ENCODE data around the gene AANAT.
A peak's percentile ranks its signal among the peaks of the same experiment; 100 is the strongest.

AANAT gene

DNA sequence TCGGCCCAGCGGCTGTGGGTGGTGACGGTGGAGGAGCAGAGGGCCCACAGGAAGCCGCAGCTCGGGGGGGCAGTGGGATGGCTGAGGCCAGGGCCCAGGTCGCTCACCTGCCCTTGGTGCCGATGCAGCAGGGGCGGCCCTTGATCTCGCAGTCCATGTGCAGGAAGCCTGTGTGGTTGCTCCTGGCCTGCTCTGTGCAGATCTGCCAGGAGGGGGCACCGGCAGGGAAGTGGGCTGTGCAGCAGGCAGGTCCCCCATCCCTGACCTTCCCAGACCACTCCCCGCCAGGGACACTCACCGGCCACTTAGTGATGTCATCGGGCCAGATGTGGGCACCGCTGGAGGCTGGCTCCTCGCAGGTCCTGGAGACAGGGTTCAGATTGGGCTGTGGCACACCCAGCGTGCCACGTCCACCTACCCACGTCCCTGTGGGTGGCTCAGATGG lies 6.2 kb downstream of the AANAT start:
- no peaks in the 10 kb centered on the region for H4K20me1 ChIP-seq (ENCODE audit: insufficient read depth, low read length, poor library complexity, severe bottlenecking)
- TF ChIP-seq EZH2phosphoT487 (IDR thresholded peaks at IDR 0.05; ENCODE audit: borderline replicate concordance): no peak
- TF ChIP-seq, protein P1, sequence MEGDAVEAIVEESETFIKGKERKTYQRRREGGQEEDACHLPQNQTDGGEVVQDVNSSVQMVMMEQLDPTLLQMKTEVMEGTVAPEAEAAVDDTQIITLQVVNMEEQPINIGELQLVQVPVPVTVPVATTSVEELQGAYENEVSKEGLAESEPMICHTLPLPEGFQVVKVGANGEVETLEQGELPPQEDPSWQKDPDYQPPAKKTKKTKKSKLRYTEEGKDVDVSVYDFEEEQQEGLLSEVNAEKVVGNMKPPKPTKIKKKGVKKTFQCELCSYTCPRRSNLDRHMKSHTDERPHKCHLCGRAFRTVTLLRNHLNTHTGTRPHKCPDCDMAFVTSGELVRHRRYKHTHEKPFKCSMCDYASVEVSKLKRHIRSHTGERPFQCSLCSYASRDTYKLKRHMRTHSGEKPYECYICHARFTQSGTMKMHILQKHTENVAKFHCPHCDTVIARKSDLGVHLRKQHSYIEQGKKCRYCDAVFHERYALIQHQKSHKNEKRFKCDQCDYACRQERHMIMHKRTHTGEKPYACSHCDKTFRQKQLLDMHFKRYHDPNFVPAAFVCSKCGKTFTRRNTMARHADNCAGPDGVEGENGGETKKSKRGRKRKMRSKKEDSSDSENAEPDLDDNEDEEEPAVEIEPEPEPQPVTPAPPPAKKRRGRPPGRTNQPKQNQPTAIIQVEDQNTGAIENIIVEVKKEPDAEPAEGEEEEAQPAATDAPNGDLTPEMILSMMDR (conservative IDR thresholded peaks at IDR 0.05; ENCODE audit: low read length): peak; percentile 58
- no peaks in the 10 kb centered on the region for H3K27me3 ChIP-seq (ENCODE audit: insufficient read depth, low read length, poor library complexity, severe bottlenecking)
- no peaks in the 10 kb centered on the region for H3K4me1 ChIP-seq (ENCODE audit: insufficient read depth, low read length, poor library complexity, severe bottlenecking)
- H3K79me2 ChIP-seq (ENCODE audit: insufficient read depth, low read length): no peaks in the 10 kb centered on the region
- no peaks in the 10 kb centered on the region for H3K9me2 ChIP-seq (replicated peaks; ENCODE audit: low read depth, low read length)
- H3K4me3 ChIP-seq (ENCODE audit: low read length, poor library complexity, severe bottlenecking): no peak overlapping the region
- no peak overlapping the region for H3K4me2 ChIP-seq (ENCODE audit: low read depth, low read length, poor library complexity, severe bottlenecking)
- no peaks in the 10 kb centered on the region for H3F3A ChIP-seq (ENCODE audit: low read depth)
- no peaks in the 10 kb centered on the region for H3K9me3 ChIP-seq (ENCODE audit: insufficient read depth, low read depth, low read length)
- H3K36me3 ChIP-seq (ENCODE audit: insufficient read depth, low read length): no peaks in the 10 kb centered on the region
- H2AFZ ChIP-seq (ENCODE audit: low read length): no peak overlapping the region
- no peak overlapping the region for H3K9ac ChIP-seq (ENCODE audit: low read depth, low read length, poor library complexity, severe bottlenecking)

- Histone ChIP-seq H3K27me3 (ENCODE audit: insufficient read depth, low read length, poor library complexity, severe bottlenecking) (no peaks in the 10 kb centered on the region), H3F3A (ENCODE audit: low read depth) (no peaks in the 10 kb centered on the region), H4K20me1 (ENCODE audit: insufficient read depth, low read length, poor library complexity, severe bottlenecking) (no peaks in the 10 kb centered on the region), H3K79me2 (ENCODE audit: insufficient read depth, low read length) (no peaks in the 10 kb centered on the region), H3K36me3 (ENCODE audit: insufficient read depth, low read length) (no peaks in the 10 kb centered on the region), H3K9me2 (replicated peaks; ENCODE audit: low read depth, low read length) (no peaks in the 10 kb centered on the region), H2AFZ (ENCODE audit: low read length) (no peak overlapping the region), H3K4me3 (ENCODE audit: low read length, poor library complexity, severe bottlenecking) (no peak overlapping the region), H3K9me3 (ENCODE audit: insufficient read depth, low read depth, low read length) (no peaks in the 10 kb centered on the region), H3K4me2 (ENCODE audit: low read depth, low read length, poor library complexity, severe bottlenecking) (no peak overlapping the region), H3K9ac (ENCODE audit: low read depth, low read length, poor library complexity, severe bottlenecking) (no peak overlapping the region), H3K4me1 (ENCODE audit: insufficient read depth, low read length, poor library complexity, severe bottlenecking) (no peaks in the 10 kb centered on the region)
- TF ChIP-seq, protein P1 (conservative IDR thresholded peaks at IDR 0.05; ENCODE audit: low read length): no peak
These were observed 6.8 kb downstream of the AANAT start for GRCh38 chr17:76474238-76474637.

- no peak overlapping the region for H2AFZ ChIP-seq (ENCODE audit: low read length)
- H3K36me3 ChIP-seq (ENCODE audit: insufficient read depth, low read length): no peaks in the 10 kb centered on the region
- H3K9me2 ChIP-seq (replicated peaks; ENCODE audit: low read depth, low read length): no peaks in the 10 kb centered on the region
- no peak overlapping the region for H3K9ac ChIP-seq (ENCODE audit: low read depth, low read length, poor library complexity, severe bottlenecking)
- H4K20me1 ChIP-seq (ENCODE audit: insufficient read depth, low read length, poor library complexity, severe bottlenecking): no peaks in the 10 kb centered on the region
- H3K9me3 ChIP-seq (ENCODE audit: insufficient read depth, low read depth, low read length): no peaks in the 10 kb centered on the region
- H3K27me3 ChIP-seq (ENCODE audit: insufficient read depth, low read length, poor library complexity, severe bottlenecking): no peaks in the 10 kb centered on the region
- H3K4me3 ChIP-seq (ENCODE audit: low read length, poor library complexity, severe bottlenecking): no peak overlapping the region
- no peaks in the 10 kb centered on the region for H3K79me2 ChIP-seq (ENCODE audit: insufficient read depth, low read length)
- no peaks in the 10 kb centered on the region for H3F3A ChIP-seq (ENCODE audit: low read depth)
- H3K4me1 ChIP-seq (ENCODE audit: insufficient read depth, low read length, poor library complexity, severe bottlenecking): no peaks in the 10 kb centered on the region
- no peak for TF ChIP-seq EZH2phosphoT487 (IDR thresholded peaks at IDR 0.05; ENCODE audit: borderline replicate concordance)
- TF ChIP-seq, protein P1 (conservative IDR thresholded peaks at IDR 0.05; ENCODE audit: low read length): no peak
- H3K4me2 ChIP-seq (ENCODE audit: low read depth, low read length, poor library complexity, severe bottlenecking): no peak overlapping the region
These were observed 7.5 kb downstream of the AANAT start for GRCh38 chr17:76474894-76475293.
